Posterior vena cava (tissue), 2 donors: ENCODE data around the gene COL4A6. TPM values are rescaled to one million over a fixed set of nuclear protein-coding genes. Genes with fewer than 3 reads are reported as not detected.

Experiments
- DNase-seq: peaks from one replicate; pipeline ENCODE4 v3.0.0-alpha.2; 2020; ENCODE audit warnings: low spot score
- intact Hi-C, 2 donors: fragments of 100-400 bp; cut with DNase I; formaldehyde crosslinking; loops; one replicate each; pipeline versions ENCODE4 v1.14.1 to v1.14.2; 2022 to 2023
- total RNA-seq, 2 donors: library from RNA; stranded (reverse); fragmentation: NEBNext Ultra II Directional; extraction: Animal tissue kit (Norgen Biotek cat#: 25700); gene quantifications; one replicate each; pipeline ENCODE4 v1.2.1, GENCODE V29; 2021
- donor health status: DM: yes; HTN: yes; CAD: no.
- donor health status: DM: yes; HTN: yes; CAD: no.

COL4A6 gene
- total RNA-seq, 2 donors from 2014 or later = 2.3 to 3.9 TPM

DNA sequence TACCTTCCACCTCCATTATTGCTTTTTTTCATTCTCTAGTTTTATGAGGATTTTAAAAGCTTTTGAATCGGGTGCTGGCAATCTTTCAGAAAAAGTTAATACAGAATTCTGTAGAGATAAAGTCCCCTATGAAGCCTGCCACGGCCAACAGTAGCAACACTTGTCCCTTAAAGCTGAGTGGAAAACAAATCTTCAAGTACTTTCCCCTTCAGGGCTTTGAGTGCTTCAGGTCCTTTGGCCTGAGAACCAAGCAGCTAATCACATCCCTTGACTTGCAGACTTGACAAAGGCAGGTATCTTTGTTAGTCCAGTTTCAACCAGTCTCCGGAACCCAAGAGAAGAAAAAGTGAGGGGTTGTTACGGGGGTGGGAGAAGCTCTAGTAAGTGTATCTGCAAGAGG is 202.2 kb downstream of the COL4A6 start:
- DNase-seq = no peak
- intact Hi-C loops = loop anchor here in 1 of 2 donors (5.0 kb wide), 1 partner anchor 431 kb away; no protein-coding TSS in a partner anchor

DNA sequence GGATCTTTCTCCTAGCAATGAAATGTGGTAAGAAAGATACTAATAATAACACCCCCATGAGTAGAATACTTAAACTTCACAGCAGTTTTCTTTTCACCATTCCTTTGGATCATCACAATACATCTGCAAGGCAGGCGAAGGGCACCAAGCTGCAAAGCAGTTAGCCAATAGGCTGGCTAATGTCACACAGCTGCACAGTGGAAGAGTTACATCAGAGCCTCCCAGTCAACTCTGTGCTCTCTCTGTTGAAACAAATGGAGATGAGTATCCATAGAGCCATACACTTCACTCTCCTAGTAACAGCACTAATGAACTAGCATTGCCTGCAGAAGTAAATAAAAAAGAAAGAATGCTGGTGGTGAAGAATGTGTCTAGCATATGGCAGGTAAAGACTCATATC is 207.6 kb downstream of the COL4A6 start:
- DNase-seq = no peak

DNA sequence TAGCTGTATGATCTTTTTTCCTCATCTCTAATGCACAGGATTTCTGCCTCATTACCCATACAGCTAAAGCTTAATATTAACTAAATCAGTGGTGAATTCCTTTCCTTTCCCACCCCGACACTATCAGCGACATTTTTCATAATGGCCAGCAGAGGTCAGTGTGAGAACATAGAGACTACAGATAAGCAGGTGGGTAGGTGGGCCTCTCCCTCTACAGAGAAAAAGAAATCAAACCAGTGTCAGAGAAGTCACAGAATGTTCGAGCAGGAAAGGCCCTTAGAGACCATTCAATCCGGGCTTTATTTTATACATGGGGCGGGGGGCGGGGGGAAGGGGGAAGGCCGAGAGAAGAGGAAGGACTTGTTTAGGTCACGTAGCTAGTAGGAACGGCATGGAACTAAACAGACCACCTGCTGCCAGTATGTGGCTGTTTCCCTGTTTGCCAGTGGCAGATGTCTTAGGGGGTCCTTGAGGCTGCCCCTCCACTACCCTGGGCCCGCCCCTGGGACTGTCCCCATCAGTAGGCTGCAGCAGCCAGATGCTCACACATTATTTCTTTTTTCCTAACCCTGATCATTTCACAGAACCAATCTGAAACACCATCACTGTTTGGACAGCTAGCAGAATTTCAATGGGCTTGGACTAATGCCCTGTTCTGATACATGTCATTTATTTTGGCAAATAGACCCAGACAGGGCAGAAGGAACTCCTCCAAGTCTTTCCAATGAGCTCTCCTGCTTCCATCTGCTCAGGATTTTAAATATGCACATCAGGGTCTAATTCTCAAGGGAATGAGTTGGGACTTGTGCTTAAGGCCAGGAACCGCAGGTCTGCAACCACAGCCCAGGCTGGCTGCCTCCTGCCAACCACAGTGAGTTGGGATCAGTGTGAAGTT is 213.2 kb downstream of the COL4A6 start:
- no peak for DNase-seq
- intact Hi-C loops = no loop called here

More for the DNA sequence above, 207.6 kb downstream of the COL4A6 start:
- intact Hi-C loops = no loop called here

DNA sequence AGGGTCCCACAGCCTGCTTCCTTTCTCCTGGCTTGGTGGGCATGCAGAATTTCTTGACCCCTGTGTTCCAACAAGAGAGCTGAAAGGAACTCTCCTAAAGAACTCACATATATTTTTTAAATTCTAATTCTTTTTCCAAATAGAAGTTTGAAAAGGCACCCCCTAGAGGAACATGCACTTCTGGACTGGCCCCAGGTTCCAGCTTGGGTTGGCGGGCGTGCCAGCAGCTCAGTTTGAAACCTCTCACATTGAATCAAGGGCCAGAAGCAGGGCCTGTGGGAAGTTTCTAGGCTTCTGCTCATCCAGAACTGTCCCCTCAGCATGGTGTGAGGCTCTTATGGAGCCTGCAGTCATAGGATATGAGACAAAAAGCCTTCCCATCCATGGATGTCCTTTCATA is 214.0 kb downstream of the COL4A6 start:
- intact Hi-C loops = no loop called here

DNA sequence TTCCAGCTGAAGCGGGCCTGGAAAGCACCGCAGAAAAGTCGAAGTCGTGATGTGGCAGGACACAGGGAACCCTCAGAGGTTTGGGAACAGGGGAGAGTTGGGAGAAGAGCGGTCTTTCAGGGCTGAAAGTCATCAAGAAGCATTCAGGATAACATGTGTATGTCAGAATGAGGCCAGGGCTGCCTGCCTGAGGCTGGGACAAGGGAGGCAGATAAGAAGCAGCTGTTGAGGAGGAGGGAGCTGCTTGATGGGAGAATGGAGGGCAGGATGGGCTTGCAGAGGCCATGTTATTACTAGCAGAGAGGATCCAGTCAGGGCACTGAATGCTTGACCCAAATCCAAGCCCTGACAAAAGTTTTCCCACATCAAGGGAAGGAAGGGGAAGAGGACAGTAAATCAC is 214.6 kb downstream of the COL4A6 start:
- no peak for DNase-seq
- intact Hi-C loops = no loop called here

More for the DNA sequence above, 214.0 kb downstream of the COL4A6 start:
- no peak for DNase-seq

DNA sequence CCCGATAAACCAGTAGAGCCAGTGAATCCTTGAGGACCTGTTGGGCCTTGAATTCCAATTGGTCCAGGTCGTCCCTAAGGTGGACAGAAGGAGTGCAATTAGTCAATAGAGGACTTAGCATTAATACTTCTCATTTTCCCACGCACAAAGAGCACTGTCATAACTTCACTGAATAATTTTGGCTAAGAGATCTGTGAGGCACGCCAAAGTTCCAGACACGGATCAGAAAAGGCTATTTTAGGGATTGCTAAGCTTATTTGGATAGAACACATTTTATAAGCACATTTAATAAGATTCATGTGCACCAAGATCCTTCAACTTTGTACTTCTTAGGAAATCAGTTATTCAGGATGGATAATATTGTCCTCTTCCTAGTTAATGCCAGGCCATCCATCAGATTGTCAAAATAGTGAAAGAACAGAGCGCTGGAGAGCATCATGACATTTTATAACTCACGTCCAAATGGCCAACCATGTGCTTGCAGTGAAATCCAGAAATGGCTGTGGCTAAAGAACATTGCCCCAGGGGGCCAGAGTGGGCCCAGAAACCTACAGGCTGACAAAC is 216.8 kb downstream of the COL4A6 start:
- DNase-seq = no peak
- intact Hi-C loops = no loop called here

DNA sequence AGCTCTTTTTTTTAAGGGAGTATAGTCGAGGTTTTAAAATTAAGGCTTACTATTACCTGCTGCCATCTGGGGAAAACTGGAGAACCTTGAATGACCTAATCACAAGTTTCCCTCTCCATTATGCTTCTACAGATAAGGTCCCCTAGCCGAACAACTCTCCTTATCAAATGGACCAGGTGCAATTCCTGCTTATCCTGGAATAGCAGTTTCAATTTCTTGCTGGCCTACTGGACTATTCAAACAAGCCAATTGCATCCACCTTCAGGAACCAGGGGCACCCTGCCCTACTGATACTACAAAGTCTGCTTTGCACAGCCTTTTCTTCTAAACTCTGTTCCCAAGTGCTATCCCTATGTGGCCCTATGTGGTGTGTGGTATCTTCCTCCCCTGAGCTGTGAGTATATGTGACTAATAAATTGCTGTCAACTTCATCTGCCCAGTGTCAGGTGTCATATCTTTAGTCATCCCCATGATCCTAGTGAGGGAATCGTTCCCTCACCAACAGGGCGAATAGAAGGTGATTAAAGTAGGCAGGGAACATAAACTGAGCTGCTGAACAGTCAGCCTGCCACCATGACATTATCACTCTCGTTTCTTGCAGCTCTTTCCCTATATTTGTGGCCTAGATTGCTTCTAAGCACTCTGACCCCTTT is 218.1 kb downstream of the COL4A6 start:
- intact Hi-C loops = no loop called here
- no peak for DNase-seq

DNA sequence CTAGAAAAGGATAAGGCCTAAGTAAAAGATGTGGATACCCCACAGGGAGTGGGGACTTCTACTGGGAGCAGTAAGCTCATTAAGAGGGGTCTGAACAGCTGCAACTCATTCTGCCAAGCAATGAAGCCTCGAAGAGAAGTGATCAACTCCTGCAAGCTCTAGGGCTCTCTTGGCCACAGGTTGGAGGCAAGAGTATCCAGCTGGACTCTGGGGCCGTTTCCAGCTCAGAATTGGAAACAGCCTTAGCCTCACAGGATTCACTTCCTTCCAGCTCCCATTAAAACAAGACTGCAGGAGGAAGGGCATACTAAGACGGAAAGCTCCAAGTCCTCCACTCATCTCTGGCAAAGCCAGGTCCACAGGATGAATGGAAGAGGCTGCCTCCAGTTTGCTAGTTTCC is 220.3 kb downstream of the COL4A6 start:
- DNase-seq = no peak
- intact Hi-C loops = no loop called here

DNA sequence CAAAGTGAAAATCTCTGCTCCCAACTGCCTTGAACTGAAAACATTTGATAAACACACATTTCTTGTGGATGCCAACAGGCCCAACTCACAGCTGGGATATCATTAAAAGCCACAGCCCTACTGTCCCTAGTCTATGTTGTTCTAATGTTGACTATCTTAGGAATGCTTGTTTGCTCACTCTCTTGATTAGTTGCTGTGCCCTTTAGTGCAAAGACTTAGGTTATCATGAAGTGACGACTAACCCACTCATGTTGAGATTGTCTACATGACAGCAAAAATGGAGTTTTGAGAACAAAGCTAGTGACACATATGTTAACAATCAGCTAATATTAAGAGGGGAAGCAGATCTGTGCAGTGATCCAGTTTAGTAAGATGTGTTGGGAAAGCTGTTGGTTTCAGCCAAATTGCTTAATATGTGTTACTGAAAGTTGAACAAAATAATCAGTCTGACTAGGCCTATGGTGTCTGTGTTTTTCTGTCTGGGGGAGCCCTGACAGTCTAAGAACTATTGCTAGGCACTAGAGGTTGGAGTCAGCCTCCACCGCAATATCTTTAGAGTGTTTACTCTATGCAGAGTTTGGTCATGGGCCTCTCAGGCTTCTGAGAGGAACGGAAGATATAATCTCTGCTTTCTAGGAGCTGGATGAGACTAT is 221.2 kb downstream of the COL4A6 start:
- no peak for DNase-seq
- intact Hi-C loops = no loop called here

DNA sequence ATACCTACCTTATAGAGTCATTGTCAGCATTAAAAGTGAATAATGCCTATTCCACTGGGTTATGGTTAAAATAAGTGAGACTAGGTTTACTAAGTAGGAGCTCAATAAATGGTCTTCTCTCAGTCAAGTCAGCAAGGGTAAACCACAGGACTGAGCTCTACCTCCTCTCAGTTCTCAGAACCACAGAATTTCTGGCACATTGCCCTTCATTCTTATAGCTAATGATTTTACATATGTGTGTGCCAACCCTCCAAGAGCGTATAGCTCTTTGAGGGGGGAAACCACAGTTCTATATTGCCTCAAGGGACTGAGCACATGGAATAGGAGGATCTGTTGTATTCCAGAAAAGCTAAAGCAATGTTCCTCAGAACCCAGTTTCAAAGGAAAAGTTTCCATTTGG is 221.8 kb downstream of the COL4A6 start:
- intact Hi-C loops = no loop called here
- no peak for DNase-seq

DNA sequence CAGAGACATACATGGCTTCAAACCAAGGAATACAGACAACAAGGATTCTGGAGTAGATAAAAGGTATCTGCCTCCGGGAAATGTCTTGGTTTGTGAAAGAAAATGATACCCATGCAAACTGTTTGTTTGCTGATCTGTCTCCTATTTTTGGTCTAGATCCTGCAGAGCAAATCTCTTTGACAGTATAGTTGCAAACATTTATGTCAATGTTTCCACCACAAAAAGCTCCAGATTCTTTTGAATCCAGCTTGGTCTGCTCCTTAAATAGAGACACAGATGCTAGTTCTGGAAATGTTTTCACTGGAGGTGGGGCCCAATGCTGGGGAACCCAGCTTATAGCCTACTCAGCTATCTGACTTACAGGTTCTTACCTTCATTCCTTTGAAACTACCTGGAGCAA is 226.9 kb downstream of the COL4A6 start:
- DNase-seq = no peak
- intact Hi-C loops = no loop called here

DNA sequence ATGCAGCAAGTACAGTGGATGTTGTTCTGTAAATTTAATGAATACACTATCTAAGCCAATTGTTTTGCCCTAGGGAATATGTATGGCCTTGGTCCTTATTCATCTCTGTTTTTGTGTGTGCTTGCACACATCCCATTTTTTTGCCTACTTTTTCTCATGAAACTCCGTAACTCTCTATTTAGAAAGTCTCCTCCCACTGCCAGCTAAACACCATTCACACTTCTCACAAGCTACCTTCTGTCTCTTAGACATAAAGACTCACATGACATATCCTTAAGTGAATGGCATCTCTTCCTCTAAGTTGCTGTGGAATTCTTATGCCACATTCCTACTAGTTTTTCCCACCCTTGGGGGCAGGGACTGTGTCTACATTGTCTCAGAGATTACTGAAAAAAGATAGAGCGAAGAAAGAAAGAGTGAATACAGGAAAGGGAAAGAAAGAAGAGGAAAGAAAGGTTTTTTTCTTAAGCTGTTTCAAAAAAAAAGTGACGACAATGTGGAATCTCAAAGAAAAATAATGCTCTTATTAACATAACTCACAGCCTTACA is 229.1 kb downstream of the COL4A6 start:
- no peak for DNase-seq
- intact Hi-C loops = loop anchor here in 1 of 2 donors (5.0 kb wide), 1 partner anchor 1492 kb away; no protein-coding TSS in a partner anchor

DNA sequence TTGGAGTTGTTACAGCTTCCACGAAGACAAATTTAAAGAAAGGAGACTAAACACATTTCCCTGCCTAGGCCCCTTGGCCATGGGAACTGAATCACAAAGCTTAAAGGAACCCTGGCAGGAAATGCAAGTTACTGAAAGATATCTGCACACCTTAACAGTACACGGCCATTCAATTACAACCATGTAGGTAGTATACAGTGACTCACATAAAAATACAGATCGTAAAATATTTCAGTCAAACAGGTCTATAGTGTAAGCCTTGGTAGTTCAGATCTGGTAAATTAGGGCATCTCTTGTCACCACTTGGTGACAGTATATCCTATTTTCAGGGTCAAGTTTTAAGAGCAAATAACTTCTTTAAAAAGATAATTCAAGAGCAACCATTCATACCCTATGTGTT is 234.7 kb downstream of the COL4A6 start:
- intact Hi-C loops = no loop called here
- no peak for DNase-seq

DNA sequence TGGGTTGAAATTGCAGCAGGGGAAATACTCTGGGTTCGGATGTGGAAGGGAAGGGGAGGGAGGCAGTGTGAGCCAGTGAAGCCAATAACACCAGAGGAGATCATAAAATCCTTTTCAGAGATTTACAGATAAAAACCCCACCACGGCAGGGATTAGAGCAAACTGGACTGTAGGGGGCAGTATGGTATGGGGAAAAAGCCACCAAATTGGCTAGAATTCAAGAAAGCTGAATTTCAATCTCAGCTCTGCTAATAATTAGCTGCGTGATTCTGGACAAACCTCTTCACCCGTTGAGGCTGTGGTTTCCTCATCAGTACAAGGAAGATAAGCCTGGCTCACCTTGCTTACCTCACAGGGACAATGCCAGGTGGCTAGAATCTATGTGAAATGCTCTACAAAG is 238.5 kb downstream of the COL4A6 start:
- intact Hi-C loops = no loop called here
- DNase-seq = no peak

DNA sequence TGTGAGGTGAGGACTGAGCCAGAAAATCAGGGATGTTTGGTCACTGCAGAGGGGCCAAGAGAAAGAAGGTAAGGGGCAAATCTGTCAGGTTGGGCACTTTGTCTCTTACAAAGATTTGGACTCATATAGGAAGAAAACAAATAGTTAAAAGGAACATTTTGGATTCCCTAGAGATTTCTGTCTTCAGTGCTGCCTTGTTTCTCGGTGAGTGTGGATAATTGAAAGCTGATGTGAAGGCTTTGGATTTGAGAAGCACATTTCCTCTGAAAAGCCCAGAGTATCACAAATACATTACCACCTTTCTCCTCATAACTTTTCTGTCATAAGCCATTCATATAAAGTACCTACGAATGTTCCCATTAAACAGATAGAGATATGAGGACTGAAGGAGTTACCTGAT is 239.2 kb downstream of the COL4A6 start:
- intact Hi-C loops = no loop called here
- no peak for DNase-seq

DNA sequence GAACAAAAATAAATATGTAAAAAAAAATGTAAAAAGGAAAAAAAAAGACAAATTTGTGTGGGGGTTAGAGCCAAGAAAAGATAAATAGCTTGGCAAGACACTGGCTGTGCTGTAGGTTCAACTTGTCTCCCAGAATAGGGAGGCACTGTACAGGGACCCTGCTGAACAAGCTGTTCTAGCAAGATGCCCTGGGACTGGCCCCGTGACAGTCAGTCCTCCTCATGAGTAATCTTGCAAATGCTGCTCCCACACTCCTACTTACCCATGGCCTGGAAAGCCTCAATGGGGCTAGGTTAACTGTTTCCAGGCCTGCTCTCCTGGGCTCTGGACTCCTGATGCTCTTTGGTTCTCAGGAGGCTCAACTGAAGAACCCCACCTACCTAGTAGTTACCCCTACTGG is 239.8 kb downstream of the COL4A6 start:
- intact Hi-C loops = no loop called here
- DNase-seq = no peak

DNA sequence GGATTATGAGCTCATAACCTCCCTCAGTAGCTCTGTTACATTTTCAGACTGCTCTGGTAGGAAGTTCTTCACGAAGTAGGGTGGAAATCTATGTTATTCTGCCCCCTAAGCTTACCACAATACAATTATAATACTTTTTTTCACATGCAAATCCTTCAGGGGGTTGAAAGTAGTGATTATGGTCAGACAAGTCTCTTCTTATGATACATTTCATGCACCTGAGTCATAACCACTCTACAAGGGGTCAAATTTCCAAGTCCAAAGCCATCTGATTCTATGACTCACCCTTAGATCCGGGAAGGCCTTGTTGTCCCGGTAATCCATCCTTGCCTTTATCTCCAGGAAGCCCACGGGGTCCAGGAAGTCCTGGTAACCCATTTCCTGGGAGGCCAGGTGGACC is 251.4 kb downstream of the COL4A6 start:
- no peak for DNase-seq
- intact Hi-C loops = no loop called here

DNA sequence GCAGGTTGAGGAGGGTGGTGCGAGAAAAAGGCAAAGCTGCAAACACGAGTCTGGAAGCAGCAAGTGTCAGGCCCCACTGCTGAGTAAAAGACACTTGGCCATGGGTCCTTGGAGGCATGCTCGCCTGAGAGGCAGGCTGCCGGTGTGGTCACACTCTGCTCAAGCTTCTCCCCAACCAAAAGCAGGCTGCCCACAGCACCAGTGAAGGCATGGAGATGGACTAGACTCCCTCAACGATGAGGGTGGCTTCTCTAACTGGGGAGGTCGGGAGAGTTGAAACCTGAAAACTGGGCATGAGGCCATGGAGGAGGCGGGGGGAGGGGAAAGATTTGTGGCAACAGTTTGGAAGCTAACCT is 260.1 kb downstream of the COL4A6 start:
- intact Hi-C loops = no loop called here
- DNase-seq = no peak

DNA sequence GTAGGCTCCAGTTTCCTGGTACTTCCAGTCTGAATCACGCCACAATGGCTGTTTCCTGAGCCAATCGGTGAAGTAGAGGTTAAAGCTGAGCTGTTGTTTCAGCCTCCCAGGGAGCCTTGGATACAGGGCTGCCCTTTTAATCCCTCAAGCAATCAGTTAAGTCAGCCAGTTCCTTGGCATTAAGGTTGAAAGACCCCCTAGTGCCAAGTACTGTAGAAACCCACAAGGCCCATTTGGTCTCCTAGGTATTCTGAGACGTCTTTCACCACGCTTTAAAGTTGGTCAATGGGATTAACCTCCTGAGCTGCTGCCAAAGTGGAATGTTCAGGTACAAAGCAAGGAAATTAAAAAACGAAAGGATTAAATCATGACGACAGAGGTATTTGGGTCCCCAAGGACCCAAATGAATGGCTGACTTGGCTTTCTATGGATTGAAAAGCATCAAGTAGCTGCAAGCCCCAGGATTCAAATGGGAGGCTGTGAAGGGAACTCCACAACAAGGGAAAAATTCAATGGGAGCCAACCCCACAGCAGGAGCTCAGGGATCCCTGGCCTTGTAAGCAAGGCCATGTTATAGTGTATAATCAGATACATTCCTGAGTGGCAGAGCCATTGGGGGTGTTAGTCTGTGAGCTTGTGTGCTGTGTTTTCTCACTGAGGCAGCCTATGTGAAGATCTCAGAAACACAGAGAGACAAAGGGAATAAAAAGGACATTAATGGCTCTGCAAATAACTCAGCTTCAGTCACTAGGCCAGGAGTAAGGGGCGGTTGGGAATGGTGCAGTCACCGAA is 260.7 kb downstream of the COL4A6 start:
- intact Hi-C loops = no loop called here
- DNase-seq = no peak
